Lower leg skin (tissue), 4 donors: ENCODE measurements around the gene MPRIP. TPM values are rescaled to one million over a fixed set of nuclear protein-coding genes. Genes with fewer than 3 reads are reported as not detected.
"Not testable (repeated sequence)": the region's sequence is repeated elsewhere in the genome, so short reads cannot be mapped to it uniquely, and the experiment has no call there.

Source experiments
- DNase-seq, 2 donors: peaks; one replicate each; pipeline ENCODE4 v3.0.0-alpha.2; 2019; ENCODE audit warnings: low spot score in 2 of 2
- H3K4me3 ChIP-seq: fragments of 200-600 bp; sonication (generic); 2 replicates; pipeline ENCODE4 v1.5.1; 2017; ENCODE audit warnings: mild to moderate bottlenecking, low read depth; ENCODE audit not compliant: poor library complexity, severe bottlenecking
- CTCF ChIP-seq, 3 donors: fragments of 450-650 bp; IDR thresholded peaks; one replicate each; pipeline ENCODE4 v1.5.1; 2016; ENCODE audit warnings: antibody characterized with exemption in 3 of 3, mild to moderate bottlenecking in 3 of 3, moderate library complexity in 2 of 3
- POLR2A ChIP-seq, 2 donors: fragments of 450-650 bp; IDR thresholded peaks; one replicate each; pipeline ENCODE4 v1.6.1; 2016 to 2017; ENCODE audit warnings: antibody characterized with exemption in 2 of 2, mild to moderate bottlenecking in 1 of 2, moderate library complexity in 1 of 2
- WGBS, 2 donors: methylation state at CpG; one replicate each; pipeline ENCODE4 v1.1.5; 2018; 5-methylcytosine and 5-hydroxymethylcytosine counted together
- intact Hi-C: fragments of 100-400 bp; cut with DNase I; formaldehyde crosslinking; loops from one replicate; pipeline ENCODE4 v1.15.0; 2023; ENCODE audit warnings: low total_unique reads
- total RNA-seq, 4 donors: library from RNA; depleted of rRNA; stranded (reverse); fragments of >200 nt; gene quantifications; one replicate each; pipeline ENCODE4 v1.1.0, GENCODE V29; 2016

MPRIP gene
- total RNA-seq, 4 donors from 2014 or later: 128 to 217 (median 141) TPM

- TF ChIP-seq CTCF (IDR thresholded peaks at IDR 0.05) (no peak), POLR2A (IDR thresholded peaks at IDR 0.05) (no peak)
- WGBS, 2 donors: 60 to 82% methylated on average over 2 to 4 of the region's 4 CpGs
- intact Hi-C loops: loop anchor here (10.0 kb wide), 1 partner anchor 127 kb away; no protein-coding TSS in a partner anchor
Observed at GRCh38 chr17:17131839-17132238, 89.6 kb downstream of the MPRIP start.

GRCh38 chr17:17132746-17133145, 90.5 kb downstream of the MPRIP start:
- WGBS, 2 donors: 89 to 93% methylated on average over 8 of the region's 8 CpGs
- no peak for DNase-seq
- intact Hi-C loops: loop anchor here (10.0 kb wide), 1 partner anchor 128 kb away; no protein-coding TSS in a partner anchor
- TF ChIP-seq CTCF (IDR thresholded peaks at IDR 0.05) (no peak), POLR2A (IDR thresholded peaks at IDR 0.05) (no peak)
- H3K4me3 ChIP-seq: no peak overlapping the region

More at GRCh38 chr17:17131839-17132238, 89.6 kb downstream of the MPRIP start:
- H3K4me3 ChIP-seq: no peak overlapping the region
- DNase-seq: no peak

- TF ChIP-seq POLR2A (IDR thresholded peaks at IDR 0.05) (no peak), CTCF (IDR thresholded peaks at IDR 0.05) (no peak)
- no peak overlapping the region for H3K4me3 ChIP-seq
- DNase-seq: no peak
- 84 to 87% methylated on average over 14 of the region's 14 CpGs for WGBS, 2 donors
- intact Hi-C loops: loop anchor here (10.0 kb wide), 1 partner anchor 130 kb away; no protein-coding TSS in a partner anchor
Observed at GRCh38 chr17:17134051-17134956, 92.0 kb downstream of the MPRIP start.

- no peak overlapping the region for H3K4me3 ChIP-seq
- intact Hi-C loops: loop anchor here (10.0 kb wide), 1 partner anchor 130 kb away; no protein-coding TSS in a partner anchor
- no peak for DNase-seq
- TF ChIP-seq CTCF (IDR thresholded peaks at IDR 0.05): no peak
- no peak for TF ChIP-seq POLR2A (IDR thresholded peaks at IDR 0.05)
- 85 to 86% methylated on average over 3 of the region's 3 CpGs for WGBS, 2 donors
Observed at GRCh38 chr17:17134957-17135333, 92.7 kb downstream of the MPRIP start.

- intact Hi-C loops: loop anchor here (10.0 kb wide), 1 partner anchor 131 kb away; no protein-coding TSS in a partner anchor
- not testable (repeated sequence) for H3K4me3 ChIP-seq, DNase-seq
- 93 to 94% methylated on average over 5 of the region's 5 CpGs for WGBS, 2 donors
Observed at GRCh38 chr17:17136221-17136620, 94.0 kb downstream of the MPRIP start.
